GM12891 (cell line): ENCODE data around the gene FGFR2.

Source experiments
- POLR2A ChIP-seq: IDR thresholded peaks from 2 replicates; pipeline ENCODE4 v1.6.1; 2011; ENCODE audit warnings: low read depth, low read length, control low read depth
- POLR2AphosphoS5 ChIP-seq: IDR thresholded peaks from 2 replicates; pipeline ENCODE4 v1.6.1; 2011; ENCODE audit warnings: low read depth, low read length, control low read depth

DNA sequence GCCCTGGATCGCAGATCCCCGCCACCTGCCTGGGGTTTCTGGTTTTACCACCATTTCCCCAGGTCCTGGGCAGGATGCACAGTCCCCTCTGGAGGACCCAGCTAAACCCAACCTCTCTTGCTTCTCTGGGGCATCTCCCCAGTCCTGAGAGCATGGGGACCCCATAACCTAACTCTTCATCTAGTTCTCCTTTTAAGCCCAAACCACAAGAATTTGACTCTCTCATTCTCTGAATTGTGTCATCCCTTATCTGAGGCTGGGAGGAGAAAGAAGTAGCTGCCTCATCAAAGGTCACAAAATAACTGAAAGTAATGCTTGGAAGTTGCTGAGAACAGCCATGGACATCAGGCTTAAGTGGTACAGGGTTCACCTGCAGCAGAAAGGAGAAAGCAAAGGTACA, 159.9 kb downstream of the FGFR2 start:
- TF ChIP-seq POLR2AphosphoS5 (no peak), POLR2A (no peak)
